PC-9 (cell line): ENCODE measurements around the gene C11orf42.

Source experiments
- EZH2 ChIP-seq: fragments of 200-600 bp; sonication (generic); IDR thresholded peaks from 2 replicates; pipeline ENCODE4 v1.8.0; 2017; ENCODE audit warnings: antibody characterized with exemption, low read depth
- TF ChIP-seq, protein P1 (sequence below): fragments of 200-600 bp; sonication (generic); conservative IDR thresholded peaks from 2 replicates; pipeline ENCODE4 v1.6.1; 2017; ENCODE audit warnings: mixed run types, antibody characterized with exemption, mild to moderate bottlenecking, moderate library complexity

DNA sequence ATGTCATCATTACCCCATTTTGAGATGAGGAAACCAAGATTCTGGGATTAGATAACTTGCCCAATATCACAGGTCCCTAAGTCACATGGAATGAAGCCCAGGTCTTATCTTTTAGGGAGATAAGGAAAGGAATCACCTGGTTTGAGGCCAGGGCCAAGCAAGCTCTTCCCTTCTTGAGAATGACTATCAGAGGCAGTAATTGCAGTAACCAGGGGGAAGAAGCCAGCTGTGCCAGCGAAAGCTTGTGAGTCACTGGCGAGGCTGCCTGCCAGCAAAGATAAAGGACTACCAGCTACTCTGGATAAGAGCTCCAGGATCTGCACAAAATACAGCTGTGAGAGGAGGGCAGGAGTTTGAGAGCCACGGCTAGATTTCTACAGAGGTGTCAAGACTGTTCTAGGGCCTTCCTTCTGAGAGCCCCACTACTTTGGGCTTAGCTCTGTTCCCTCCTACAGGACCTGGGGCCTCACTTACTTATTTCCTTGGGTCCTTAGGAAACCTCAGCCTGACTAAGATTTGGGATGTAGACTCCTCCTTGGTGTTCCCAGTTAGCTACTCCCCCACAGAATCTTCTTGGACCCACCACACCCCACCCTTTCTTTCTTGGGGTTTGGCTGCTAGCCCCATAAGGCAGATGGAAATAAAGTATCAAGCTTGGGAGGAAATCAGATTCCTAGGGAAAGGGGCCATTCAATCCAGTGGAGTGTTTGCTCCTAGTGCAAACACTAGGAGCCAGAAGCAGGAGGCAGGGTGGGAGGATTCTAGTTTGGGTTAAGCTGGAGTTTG, 44.6 kb downstream of the C11orf42 start:
- TF ChIP-seq, protein P1, sequence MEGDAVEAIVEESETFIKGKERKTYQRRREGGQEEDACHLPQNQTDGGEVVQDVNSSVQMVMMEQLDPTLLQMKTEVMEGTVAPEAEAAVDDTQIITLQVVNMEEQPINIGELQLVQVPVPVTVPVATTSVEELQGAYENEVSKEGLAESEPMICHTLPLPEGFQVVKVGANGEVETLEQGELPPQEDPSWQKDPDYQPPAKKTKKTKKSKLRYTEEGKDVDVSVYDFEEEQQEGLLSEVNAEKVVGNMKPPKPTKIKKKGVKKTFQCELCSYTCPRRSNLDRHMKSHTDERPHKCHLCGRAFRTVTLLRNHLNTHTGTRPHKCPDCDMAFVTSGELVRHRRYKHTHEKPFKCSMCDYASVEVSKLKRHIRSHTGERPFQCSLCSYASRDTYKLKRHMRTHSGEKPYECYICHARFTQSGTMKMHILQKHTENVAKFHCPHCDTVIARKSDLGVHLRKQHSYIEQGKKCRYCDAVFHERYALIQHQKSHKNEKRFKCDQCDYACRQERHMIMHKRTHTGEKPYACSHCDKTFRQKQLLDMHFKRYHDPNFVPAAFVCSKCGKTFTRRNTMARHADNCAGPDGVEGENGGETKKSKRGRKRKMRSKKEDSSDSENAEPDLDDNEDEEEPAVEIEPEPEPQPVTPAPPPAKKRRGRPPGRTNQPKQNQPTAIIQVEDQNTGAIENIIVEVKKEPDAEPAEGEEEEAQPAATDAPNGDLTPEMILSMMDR, result no peak
- TF ChIP-seq EZH2, result no peak
